HG03571 (cell line): Measurements from ENCODE around the gene VWDE.
"Not testable (repeated sequence)": the region's sequence is repeated elsewhere in the genome, so short reads cannot be mapped to it uniquely, and the experiment has no call there.

Experiments
- ATAC-seq: cut with Tn5 transposase; IDR thresholded peaks from one replicate; pipeline ENCODE4 v1.9.1; 2021; ENCODE audit not compliant: unreplicated experiment

The VWDE gene

GRCh38 chr7:12402365-12402725 is 1.3 kb downstream of the VWDE start:
- ATAC-seq = no peak

GRCh38 chr7:12401538-12402364 is 1.9 kb downstream of the VWDE start:
- ATAC-seq = no peak

- no peak for ATAC-seq
Measured at GRCh38 chr7:12398186-12398585, 5.5 kb downstream of the VWDE start.

- ATAC-seq = no peak
Measured at GRCh38 chr7:12397671-12398070, 6.0 kb downstream of the VWDE start.

GRCh38 chr7:12396670-12397069 is 7.0 kb downstream of the VWDE start:
- ATAC-seq = not testable (repeated sequence)

- ATAC-seq = no peak
Measured at GRCh38 chr7:12391922-12392615, 11.6 kb downstream of the VWDE start.

- peak; percentile 90 for ATAC-seq
Measured at GRCh38 chr7:12389089-12389700, 14.5 kb downstream of the VWDE start.

GRCh38 chr7:12386313-12386740 is 17.3 kb downstream of the VWDE start:
- ATAC-seq = no peak

GRCh38 chr7:12385364-12385786 is 18.3 kb downstream of the VWDE start:
- no peak for ATAC-seq

GRCh38 chr7:12383377-12383776 is 20.3 kb downstream of the VWDE start:
- ATAC-seq = no peak

GRCh38 chr7:12378389-12378788 is 25.3 kb downstream of the VWDE start:
- no peak for ATAC-seq

- no peak for ATAC-seq
Measured at GRCh38 chr7:12377406-12377805, 26.3 kb downstream of the VWDE start.

GRCh38 chr7:12373580-12374263 is 29.9 kb downstream of the VWDE start:
- ATAC-seq = no peak

GRCh38 chr7:12370249-12370648 is 33.4 kb downstream of the VWDE start:
- no peak for ATAC-seq

- no peak for ATAC-seq
Measured at GRCh38 chr7:12369756-12370155, 33.9 kb downstream of the VWDE start.

- ATAC-seq = no peak
Measured at GRCh38 chr7:12369072-12369471, 34.6 kb downstream of the VWDE start.

GRCh38 chr7:12360948-12361347 is 42.7 kb downstream of the VWDE start:
- no peak for ATAC-seq

- no peak for ATAC-seq
Measured at GRCh38 chr7:12358694-12359093, 45.0 kb downstream of the VWDE start.

GRCh38 chr7:12357508-12357907 is 46.2 kb downstream of the VWDE start:
- ATAC-seq = no peak

GRCh38 chr7:12351843-12352242 is 51.8 kb downstream of the VWDE start:
- no peak for ATAC-seq

GRCh38 chr7:12350971-12351370 is 52.7 kb downstream of the VWDE start:
- ATAC-seq = no peak
